Measurements from ENCODE around the gene GATA6.

DNA sequence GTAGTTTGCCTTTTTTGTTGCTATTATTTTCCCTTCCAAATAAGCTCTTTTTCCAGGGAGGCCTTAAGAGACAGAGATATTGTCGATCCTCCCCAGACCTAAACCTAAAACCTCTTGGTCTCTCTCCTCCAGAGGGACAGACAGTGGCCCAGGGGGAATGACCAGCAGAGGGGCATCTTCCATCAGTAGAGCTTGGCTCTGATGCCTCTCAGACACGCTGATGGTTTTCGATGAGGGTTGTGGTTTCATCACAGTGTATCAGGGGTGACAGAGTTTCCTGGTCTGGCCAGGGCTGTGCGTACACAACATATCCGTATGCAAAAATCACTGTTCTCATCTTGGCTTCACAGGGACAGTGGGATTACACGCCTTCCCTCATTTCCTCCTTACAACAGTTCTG, 68.6 kb downstream of the GATA6 start:
- TF ChIP-seq, protein P1, sequence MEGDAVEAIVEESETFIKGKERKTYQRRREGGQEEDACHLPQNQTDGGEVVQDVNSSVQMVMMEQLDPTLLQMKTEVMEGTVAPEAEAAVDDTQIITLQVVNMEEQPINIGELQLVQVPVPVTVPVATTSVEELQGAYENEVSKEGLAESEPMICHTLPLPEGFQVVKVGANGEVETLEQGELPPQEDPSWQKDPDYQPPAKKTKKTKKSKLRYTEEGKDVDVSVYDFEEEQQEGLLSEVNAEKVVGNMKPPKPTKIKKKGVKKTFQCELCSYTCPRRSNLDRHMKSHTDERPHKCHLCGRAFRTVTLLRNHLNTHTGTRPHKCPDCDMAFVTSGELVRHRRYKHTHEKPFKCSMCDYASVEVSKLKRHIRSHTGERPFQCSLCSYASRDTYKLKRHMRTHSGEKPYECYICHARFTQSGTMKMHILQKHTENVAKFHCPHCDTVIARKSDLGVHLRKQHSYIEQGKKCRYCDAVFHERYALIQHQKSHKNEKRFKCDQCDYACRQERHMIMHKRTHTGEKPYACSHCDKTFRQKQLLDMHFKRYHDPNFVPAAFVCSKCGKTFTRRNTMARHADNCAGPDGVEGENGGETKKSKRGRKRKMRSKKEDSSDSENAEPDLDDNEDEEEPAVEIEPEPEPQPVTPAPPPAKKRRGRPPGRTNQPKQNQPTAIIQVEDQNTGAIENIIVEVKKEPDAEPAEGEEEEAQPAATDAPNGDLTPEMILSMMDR (IDR thresholded peaks at IDR 0.05), result no peak
- TF ChIP-seq POLR2A (IDR thresholded peaks at IDR 0.05), result no peak
- no peak for TF ChIP-seq EP300 (IDR thresholded peaks at IDR 0.05; ENCODE audit: low read depth)
- TF ChIP-seq POLR2AphosphoS5 (IDR thresholded peaks at IDR 0.05), result no peak
